GM12878 (cell line): Measurements from ENCODE around the gene TTL.
"Not testable (repeated sequence)": the region's sequence is repeated elsewhere in the genome, so short reads cannot be mapped to it uniquely, and the experiment has no call there.

Experiments
- MEF2A ChIP-seq: IDR thresholded peaks from 2 replicates; pipeline ENCODE4 v1.6.1; 2011; ENCODE audit warnings: low read depth, mild to moderate bottlenecking, low read length, moderate library complexity; ENCODE audit not compliant: insufficient read depth
- RFX5 ChIP-seq: IDR thresholded peaks from 2 replicates; pipeline ENCODE4 v1.6.1; 2011; ENCODE audit warnings: low read depth, low read length, improper control_type of control experiment
- SIX5 ChIP-seq: IDR thresholded peaks from 2 replicates; pipeline ENCODE4 v1.6.1; 2011; ENCODE audit warnings: mild to moderate bottlenecking, low read depth, low read length, moderate library complexity; ENCODE audit not compliant: severe bottlenecking

DNA sequence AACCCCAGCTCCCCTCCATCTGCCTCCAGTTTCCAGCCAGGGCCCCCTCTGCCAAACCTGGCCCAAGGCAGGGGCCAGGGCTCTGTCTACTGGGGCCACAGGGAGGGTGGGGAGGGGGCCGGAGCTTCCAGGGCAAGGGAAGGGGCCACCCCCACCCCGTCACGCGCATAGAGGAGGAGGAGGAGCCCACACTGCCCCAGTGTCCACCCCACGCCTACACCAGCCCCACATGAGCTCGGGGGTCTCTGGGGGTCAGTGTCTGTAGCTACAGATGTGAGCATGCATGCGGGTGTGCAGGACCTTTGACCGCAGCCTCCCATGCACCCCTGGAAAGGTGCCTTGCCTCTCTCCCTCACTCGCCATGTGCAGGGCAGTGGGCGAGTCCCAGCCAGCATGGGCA, 45.0 kb upstream of the TTL start:
- not testable (repeated sequence) for TF ChIP-seq SIX5, MEF2A, RFX5
